PFSK-1 (cell line): ENCODE measurements around the gene NBPF11.

ENCODE experiments used
- POLR2AphosphoS5 ChIP-seq: IDR thresholded peaks from 2 replicates; pipeline ENCODE4 v1.6.1; 2012; ENCODE audit warnings: low read depth, mild to moderate bottlenecking, control low read depth, low read length, moderate library complexity
- TAF1 ChIP-seq: IDR thresholded peaks from 2 replicates; pipeline ENCODE4 v1.6.1; 2012; ENCODE audit warnings: low read length, control low read depth, borderline replicate concordance; ENCODE audit not compliant: insufficient read depth
- TF ChIP-seq, protein P1 (sequence below), 2 experiments: IDR thresholded peaks; 2 replicates each; pipeline versions ENCODE4 v1.6.1 to v1.8.0; 2011 to 2012; ENCODE audit warnings: low read depth in 2 of 2, low read length in 2 of 2, control low read depth in 1 of 2, inconsistent platforms in 1 of 2, mild to moderate bottlenecking in 1 of 2, moderate library complexity in 1 of 2; ENCODE audit not compliant: insufficient read depth in 1 of 2

DNA sequence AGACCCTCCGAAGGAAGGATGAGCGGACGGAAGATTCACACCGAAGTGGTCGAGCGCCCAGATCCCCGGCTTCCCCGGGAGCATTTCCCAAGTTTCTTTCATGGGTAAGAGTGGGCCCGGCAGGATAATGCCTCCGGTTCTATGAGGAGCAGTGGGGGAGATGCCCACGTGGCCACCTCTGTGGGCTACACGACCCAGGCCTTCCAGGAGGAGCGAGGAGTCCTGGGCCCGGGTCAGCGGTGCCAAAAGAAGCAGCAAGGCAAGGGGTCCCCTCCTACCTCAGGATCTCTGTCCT, 7.9 kb upstream of the NBPF11 start:
- TF ChIP-seq POLR2AphosphoS5: no peak
- TF ChIP-seq TAF1: no peak
- TF ChIP-seq, protein P1, sequence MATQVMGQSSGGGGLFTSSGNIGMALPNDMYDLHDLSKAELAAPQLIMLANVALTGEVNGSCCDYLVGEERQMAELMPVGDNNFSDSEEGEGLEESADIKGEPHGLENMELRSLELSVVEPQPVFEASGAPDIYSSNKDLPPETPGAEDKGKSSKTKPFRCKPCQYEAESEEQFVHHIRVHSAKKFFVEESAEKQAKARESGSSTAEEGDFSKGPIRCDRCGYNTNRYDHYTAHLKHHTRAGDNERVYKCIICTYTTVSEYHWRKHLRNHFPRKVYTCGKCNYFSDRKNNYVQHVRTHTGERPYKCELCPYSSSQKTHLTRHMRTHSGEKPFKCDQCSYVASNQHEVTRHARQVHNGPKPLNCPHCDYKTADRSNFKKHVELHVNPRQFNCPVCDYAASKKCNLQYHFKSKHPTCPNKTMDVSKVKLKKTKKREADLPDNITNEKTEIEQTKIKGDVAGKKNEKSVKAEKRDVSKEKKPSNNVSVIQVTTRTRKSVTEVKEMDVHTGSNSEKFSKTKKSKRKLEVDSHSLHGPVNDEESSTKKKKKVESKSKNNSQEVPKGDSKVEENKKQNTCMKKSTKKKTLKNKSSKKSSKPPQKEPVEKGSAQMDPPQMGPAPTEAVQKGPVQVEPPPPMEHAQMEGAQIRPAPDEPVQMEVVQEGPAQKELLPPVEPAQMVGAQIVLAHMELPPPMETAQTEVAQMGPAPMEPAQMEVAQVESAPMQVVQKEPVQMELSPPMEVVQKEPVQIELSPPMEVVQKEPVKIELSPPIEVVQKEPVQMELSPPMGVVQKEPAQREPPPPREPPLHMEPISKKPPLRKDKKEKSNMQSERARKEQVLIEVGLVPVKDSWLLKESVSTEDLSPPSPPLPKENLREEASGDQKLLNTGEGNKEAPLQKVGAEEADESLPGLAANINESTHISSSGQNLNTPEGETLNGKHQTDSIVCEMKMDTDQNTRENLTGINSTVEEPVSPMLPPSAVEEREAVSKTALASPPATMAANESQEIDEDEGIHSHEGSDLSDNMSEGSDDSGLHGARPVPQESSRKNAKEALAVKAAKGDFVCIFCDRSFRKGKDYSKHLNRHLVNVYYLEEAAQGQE (IDR thresholded peaks at IDR 0.05; ENCODE audit: insufficient read depth in 1 of 2, low read depth in 2 of 2, low read length in 2 of 2): no peak
